HPDE6-E6E7 (cell line): ENCODE data around the gene SLC27A1.
"Not testable (repeated sequence)": the region's sequence is repeated elsewhere in the genome, so short reads cannot be mapped to it uniquely, and the experiment has no call there.

Experiments
- DNase-seq: peaks from one replicate; pipeline ENCODE4 v3.0.0; 2011; ENCODE audit warnings: missing footprints; ENCODE audit errors: extremely low spot score

Gene SLC27A1

GRCh38 chr19:17510220-17510993 is 40.1 kb downstream of the SLC27A1 start:
- no peak for DNase-seq

GRCh38 chr19:17511724-17512573 is 41.6 kb downstream of the SLC27A1 start:
- peak; percentile 28 for DNase-seq

- DNase-seq, result no peak
These were observed 42.2 kb downstream of the SLC27A1 start for GRCh38 chr19:17512574-17512939.

GRCh38 chr19:17515408-17516149 is 45.3 kb downstream of the SLC27A1 start:
- no peak for DNase-seq

- DNase-seq, result no peak
These were observed 47.6 kb downstream of the SLC27A1 start for GRCh38 chr19:17517898-17518297.

- not testable (repeated sequence) for DNase-seq
These were observed 48.3 kb downstream of the SLC27A1 start for GRCh38 chr19:17518654-17519053.

GRCh38 chr19:17519967-17520366 is 49.6 kb downstream of the SLC27A1 start:
- DNase-seq, result no peak

- DNase-seq, result no peak
These were observed 50.5 kb downstream of the SLC27A1 start for GRCh38 chr19:17520865-17521264.

GRCh38 chr19:17522988-17523872 is 52.9 kb downstream of the SLC27A1 start:
- no peak for DNase-seq

GRCh38 chr19:17524651-17525050 is 54.3 kb downstream of the SLC27A1 start:
- DNase-seq, result no peak

GRCh38 chr19:17525141-17525540 is 54.8 kb downstream of the SLC27A1 start:
- DNase-seq, result no peak

GRCh38 chr19:17526922-17527321 is 56.6 kb downstream of the SLC27A1 start:
- no peak for DNase-seq

GRCh38 chr19:17527326-17527725 is 57.0 kb downstream of the SLC27A1 start:
- no peak for DNase-seq

- DNase-seq, result no peak
These were observed 58.3 kb downstream of the SLC27A1 start for GRCh38 chr19:17528610-17529009.

- no peak for DNase-seq
These were observed 59.2 kb downstream of the SLC27A1 start for GRCh38 chr19:17529239-17530158.

- DNase-seq, result no peak
These were observed 60.3 kb downstream of the SLC27A1 start for GRCh38 chr19:17530586-17530985.

- DNase-seq, result no peak
These were observed 61.8 kb downstream of the SLC27A1 start for GRCh38 chr19:17532116-17532515.

- no peak for DNase-seq
These were observed 62.2 kb downstream of the SLC27A1 start for GRCh38 chr19:17532557-17532956.

GRCh38 chr19:17534767-17535166 is 64.4 kb downstream of the SLC27A1 start:
- no peak for DNase-seq

- DNase-seq, result no peak
These were observed 66.6 kb downstream of the SLC27A1 start for GRCh38 chr19:17536955-17537354.
